ENCODE measurements around the gene HS3ST1.
"Not testable (repeated sequence)": the region's sequence is repeated elsewhere in the genome, so short reads cannot be mapped to it uniquely, and the experiment has no call there.

The HS3ST1 gene

DNA sequence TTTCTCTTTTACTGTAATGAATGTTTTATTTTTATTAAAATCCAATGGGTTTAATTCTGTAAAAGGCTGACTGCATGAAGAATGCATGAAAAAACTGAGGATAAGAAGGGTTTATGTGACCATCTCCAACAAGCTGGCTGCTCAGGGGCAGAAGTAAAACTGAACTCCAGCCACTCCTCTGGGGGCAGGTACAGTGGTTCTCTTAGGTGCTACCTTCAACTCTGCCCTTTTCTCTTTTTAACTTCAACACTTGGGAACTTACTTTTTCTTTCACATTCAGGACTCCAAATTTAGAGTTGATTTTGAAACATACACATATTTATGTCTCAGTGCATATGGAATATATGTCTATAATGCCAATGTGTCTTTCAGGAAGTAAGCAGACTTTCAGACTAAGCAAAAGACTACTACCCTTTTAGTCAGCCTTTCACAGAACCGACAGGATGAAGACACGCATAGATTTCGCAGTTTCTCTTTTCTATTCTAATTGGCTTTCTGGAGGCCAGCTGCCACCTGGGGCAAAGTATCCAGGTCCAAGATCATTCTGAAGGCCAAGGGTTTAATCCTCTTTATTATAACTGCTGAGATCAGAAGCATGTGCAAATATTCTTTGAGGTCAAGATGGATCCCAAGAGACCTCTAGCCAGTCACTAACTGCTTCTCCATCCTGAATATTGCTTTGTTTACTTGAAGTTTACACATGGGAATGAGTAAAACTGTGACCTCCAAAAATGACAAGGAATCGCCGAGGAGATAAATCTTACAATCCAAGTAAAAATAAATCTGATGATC is 30.7 kb downstream of the HS3ST1 start:
- H3K4me3 ChIP-seq (ENCODE audit: low read depth, low read length) = no peak overlapping the region
- no peak for DNase-seq (ENCODE audit: low read depth)
- TF ChIP-seq, protein P1, sequence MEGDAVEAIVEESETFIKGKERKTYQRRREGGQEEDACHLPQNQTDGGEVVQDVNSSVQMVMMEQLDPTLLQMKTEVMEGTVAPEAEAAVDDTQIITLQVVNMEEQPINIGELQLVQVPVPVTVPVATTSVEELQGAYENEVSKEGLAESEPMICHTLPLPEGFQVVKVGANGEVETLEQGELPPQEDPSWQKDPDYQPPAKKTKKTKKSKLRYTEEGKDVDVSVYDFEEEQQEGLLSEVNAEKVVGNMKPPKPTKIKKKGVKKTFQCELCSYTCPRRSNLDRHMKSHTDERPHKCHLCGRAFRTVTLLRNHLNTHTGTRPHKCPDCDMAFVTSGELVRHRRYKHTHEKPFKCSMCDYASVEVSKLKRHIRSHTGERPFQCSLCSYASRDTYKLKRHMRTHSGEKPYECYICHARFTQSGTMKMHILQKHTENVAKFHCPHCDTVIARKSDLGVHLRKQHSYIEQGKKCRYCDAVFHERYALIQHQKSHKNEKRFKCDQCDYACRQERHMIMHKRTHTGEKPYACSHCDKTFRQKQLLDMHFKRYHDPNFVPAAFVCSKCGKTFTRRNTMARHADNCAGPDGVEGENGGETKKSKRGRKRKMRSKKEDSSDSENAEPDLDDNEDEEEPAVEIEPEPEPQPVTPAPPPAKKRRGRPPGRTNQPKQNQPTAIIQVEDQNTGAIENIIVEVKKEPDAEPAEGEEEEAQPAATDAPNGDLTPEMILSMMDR (IDR thresholded peaks at IDR 0.05; ENCODE audit: control insufficient read depth, extremely low read depth, insufficient read depth) = no peak

DNA sequence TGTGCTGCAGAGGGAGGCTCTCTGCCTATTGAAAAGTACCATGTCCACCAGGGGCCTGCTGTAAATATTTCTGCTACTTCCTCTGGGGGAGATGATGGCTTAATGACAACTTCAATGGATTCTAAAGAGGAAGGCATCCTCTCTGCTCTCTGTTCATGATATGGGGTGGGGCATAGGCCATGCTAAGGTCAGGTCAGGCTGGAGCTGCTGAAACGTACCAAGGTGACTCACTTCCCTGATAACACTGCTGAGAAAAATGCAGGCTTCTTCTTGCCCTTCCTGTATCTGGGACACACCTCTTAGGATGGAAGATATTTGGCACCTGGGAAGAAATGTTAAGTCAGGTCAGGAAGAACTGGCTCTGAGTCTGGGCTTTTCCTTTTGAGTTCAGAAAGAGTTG is 31.5 kb downstream of the HS3ST1 start:
- no peak for DNase-seq (ENCODE audit: low read depth)
- TF ChIP-seq, protein P1 (IDR thresholded peaks at IDR 0.05; ENCODE audit: control insufficient read depth, extremely low read depth, insufficient read depth) = no peak
- no peak overlapping the region for H3K4me3 ChIP-seq (ENCODE audit: low read depth, low read length)

DNA sequence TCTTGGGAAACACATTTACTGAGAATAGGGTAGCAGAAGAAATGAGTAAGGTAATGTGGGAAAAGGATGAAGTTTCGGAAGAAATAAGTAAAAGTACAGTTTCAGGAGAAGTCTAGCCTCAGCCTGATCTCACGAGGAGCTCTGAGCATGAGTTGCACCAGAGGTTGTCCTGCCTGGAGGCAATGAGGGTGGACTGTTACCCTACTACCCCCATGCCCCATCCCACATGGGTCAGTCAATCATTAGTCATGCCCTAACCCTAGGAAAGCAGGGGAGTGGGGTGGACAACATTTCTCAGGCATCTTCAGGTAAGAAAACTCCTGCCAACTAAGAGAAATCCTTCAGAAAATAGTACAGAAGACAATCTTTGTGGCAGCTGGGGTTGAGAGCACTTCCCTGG is 35.1 kb downstream of the HS3ST1 start:
- no peak overlapping the region for H3K4me3 ChIP-seq (ENCODE audit: low read depth, low read length)
- DNase-seq (ENCODE audit: low read depth) = no peak
- TF ChIP-seq, protein P1 (IDR thresholded peaks at IDR 0.05; ENCODE audit: control insufficient read depth, extremely low read depth, insufficient read depth) = no peak

DNA sequence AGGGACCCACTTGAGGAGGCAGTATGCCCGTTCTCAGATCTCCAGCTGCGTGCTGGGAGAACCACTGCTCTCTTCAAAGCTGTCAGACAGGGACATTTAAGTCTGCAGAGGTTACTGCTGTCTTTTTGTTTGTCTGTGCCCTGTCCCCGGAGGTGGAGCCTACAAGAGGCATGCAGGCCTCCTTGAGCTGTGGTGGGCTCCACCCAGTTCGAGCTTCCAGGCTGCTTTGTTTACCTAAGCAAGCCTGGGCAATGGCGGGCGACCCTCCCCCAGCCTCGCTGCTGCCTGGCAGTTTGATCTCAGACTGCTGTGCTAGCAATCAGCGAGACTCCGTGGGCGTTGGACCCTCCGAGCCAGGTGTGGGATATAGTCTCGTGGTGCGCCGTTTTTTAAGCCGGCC is 44.6 kb downstream of the HS3ST1 start:
- DNase-seq (ENCODE audit: low read depth); H3K4me3 ChIP-seq (ENCODE audit: low read depth, low read length): not testable (repeated sequence)

DNA sequence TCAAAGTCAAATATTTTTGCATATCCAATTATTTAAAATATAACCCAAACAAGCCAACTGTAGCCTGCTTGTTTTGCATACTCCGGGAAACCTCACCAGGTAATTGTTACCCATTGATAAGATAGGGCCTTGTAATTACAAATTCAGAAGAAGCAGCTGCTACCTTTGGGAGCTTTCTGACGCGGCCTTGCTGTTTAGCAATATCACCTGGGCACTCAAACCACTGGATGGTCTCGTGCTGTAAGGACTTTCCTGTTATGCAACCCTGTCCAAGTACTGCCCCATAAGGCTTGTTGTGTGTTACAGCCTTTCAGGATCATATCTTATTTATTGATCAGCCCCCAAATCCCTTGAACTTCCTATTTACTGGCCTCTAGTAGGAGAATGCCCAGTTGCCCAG is 52.1 kb downstream of the HS3ST1 start:
- no peak overlapping the region for H3K4me3 ChIP-seq (ENCODE audit: low read depth, low read length)
- TF ChIP-seq, protein P1 (IDR thresholded peaks at IDR 0.05; ENCODE audit: control insufficient read depth, extremely low read depth, insufficient read depth) = no peak
- DNase-seq (ENCODE audit: low read depth) = no peak

DNA sequence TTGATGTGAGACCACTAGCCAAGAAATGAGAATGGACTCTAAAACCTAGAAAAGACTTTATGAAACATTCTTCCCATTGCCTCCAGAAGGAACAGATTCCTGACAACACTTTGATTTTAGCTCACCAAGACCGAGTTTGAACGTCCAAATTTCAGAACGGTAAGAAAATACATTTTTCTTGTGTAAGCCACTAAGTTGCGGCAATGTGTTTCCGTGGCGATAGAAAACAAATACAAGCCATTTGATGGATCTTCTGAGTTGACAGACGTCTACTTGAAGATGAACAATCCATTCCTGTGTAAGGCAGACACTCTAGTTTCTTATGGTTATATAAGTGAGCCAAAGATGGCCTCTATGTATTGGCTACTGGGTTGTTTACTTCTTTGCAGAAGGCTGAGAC is 52.5 kb downstream of the HS3ST1 start:
- DNase-seq (ENCODE audit: low read depth) = no peak
- TF ChIP-seq, protein P1 (IDR thresholded peaks at IDR 0.05; ENCODE audit: control insufficient read depth, extremely low read depth, insufficient read depth) = no peak
- H3K4me3 ChIP-seq (ENCODE audit: low read depth, low read length) = no peak overlapping the region

DNA sequence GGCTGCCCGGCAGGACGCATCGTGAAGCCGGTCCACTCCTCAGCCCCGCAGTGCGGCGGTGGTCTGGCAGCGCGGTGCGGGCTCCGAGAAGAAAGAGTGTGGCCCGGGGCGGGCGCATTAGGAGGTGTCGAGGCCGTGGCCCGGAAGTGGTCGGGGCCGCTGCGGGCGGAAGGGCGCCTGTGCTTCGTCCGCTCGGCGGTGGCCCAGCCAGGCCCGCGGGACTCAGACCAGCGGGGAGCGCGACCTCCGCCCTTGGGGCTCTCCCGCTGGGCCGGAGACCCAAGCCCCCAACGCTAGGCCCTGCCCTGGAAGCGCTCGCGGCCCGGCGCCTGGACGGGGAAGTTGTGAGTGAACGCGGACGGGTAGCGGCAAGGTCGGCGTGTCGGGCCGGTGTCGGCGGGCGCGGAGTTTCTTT is 60.0 kb downstream of the HS3ST1 start:
- no peak for DNase-seq (ENCODE audit: low read depth)
- H3K4me3 ChIP-seq (ENCODE audit: low read depth, low read length) = no peak overlapping the region
- TF ChIP-seq, protein P1 (IDR thresholded peaks at IDR 0.05; ENCODE audit: control insufficient read depth, extremely low read depth, insufficient read depth) = no peak
